Measurements from ENCODE around the gene EMP1. TPM values are rescaled to one million over a fixed set of nuclear protein-coding genes. Genes with fewer than 3 reads are reported as not detected.

The EMP1 gene
- polyA plus RNA-seq, 1 donor = 111 TPM

- peak; percentile 93 for DNase-seq
These were observed 23.3 kb upstream of the EMP1 start for GRCh38 chr12:13173012-13173932.

GRCh38 chr12:13175499-13175898 is 21.0 kb upstream of the EMP1 start:
- no peak for DNase-seq

GRCh38 chr12:13176256-13176655 is 20.3 kb upstream of the EMP1 start:
- DNase-seq = no peak

- DNase-seq = no peak
These were observed 19.2 kb upstream of the EMP1 start for GRCh38 chr12:13177373-13177772.

- no peak for DNase-seq
These were observed 18.6 kb upstream of the EMP1 start for GRCh38 chr12:13177906-13178305.

GRCh38 chr12:13178568-13179210 is 17.8 kb upstream of the EMP1 start:
- DNase-seq = no peak

GRCh38 chr12:13179211-13180074 is 17.1 kb upstream of the EMP1 start:
- peak; percentile 90 for DNase-seq

GRCh38 chr12:13181375-13182070 is 15.0 kb upstream of the EMP1 start:
- DNase-seq = no peak

GRCh38 chr12:13182881-13183280 is 13.6 kb upstream of the EMP1 start:
- DNase-seq = no peak

GRCh38 chr12:13183620-13184019 is 12.9 kb upstream of the EMP1 start:
- no peak for DNase-seq

GRCh38 chr12:13186302-13186701 is 10.2 kb upstream of the EMP1 start:
- DNase-seq = no peak

GRCh38 chr12:13187399-13187798 is 9.1 kb upstream of the EMP1 start:
- no peak for DNase-seq

GRCh38 chr12:13189264-13189663 is 7.3 kb upstream of the EMP1 start:
- DNase-seq = peak; percentile 32

GRCh38 chr12:13190275-13190674 is 6.3 kb upstream of the EMP1 start:
- no peak for DNase-seq

- DNase-seq = no peak
These were observed 3.8 kb upstream of the EMP1 start for GRCh38 chr12:13192719-13193118.

GRCh38 chr12:13193505-13194231 is 2.9 kb upstream of the EMP1 start:
- DNase-seq = peak; percentile 42

GRCh38 chr12:13194401-13195110 is 2.0 kb upstream of the EMP1 start:
- DNase-seq = no peak

GRCh38 chr12:13195250-13195649 is 1.3 kb upstream of the EMP1 start:
- DNase-seq = no peak

- peak; percentile 46 for DNase-seq
These were observed 769 bp upstream of the EMP1 start for GRCh38 chr12:13195785-13196129.

GRCh38 chr12:13197032-13197431 is 506 bp downstream of the EMP1 start:
- peak; percentile 38 for DNase-seq

- DNase-seq = peak; percentile 90
These were observed 1.1 kb downstream of the EMP1 start for GRCh38 chr12:13197526-13198143.
